Spleen (tissue), 11 donors: ENCODE results near the gene XPNPEP1. TPM values are rescaled to one million over a fixed set of nuclear protein-coding genes. Genes with fewer than 3 reads are reported as not detected.

Experiments used
- DNase-seq: peaks from one replicate; pipeline ENCODE4 v3.0.0-alpha.2; 2020
- H3K27ac ChIP-seq, 8 donors: fragments of 200-600 bp; sonication (generic) in 7 of 8; 1 replicate in 4 of 8; 2 replicates in 4 of 8; pipeline versions ENCODE4 v1.5.0 to v1.8.0; 2016 to 2021; ENCODE audit warnings: inconsistent platforms in 4 of 8, mild to moderate bottlenecking in 4 of 8, moderate library complexity in 1 of 8
- H3K27me3 ChIP-seq, 7 donors: fragments of 200-600 bp; sonication (generic) in 6 of 7; replicated peaks in 1 of 7; 1 replicate in 4 of 7; 2 replicates in 3 of 7; pipeline versions ENCODE4 v1.5.0 to v1.8.0; 2016 to 2021; ENCODE audit warnings: inconsistent platforms in 3 of 7, mild to moderate bottlenecking in 1 of 7
- H3K36me3 ChIP-seq, 6 donors: fragments of 200-600 bp; sonication (generic) in 5 of 6; 1 replicate in 4 of 6; 2 replicates in 2 of 6; pipeline versions ENCODE4 v1.5.0 to v1.8.0; 2016 to 2021; ENCODE audit warnings: inconsistent platforms in 2 of 6
- H3K4me1 ChIP-seq, 6 donors: fragments of 200-600 bp; sonication (generic) in 5 of 6; 1 replicate in 3 of 6; 2 replicates in 3 of 6; pipeline versions ENCODE4 v1.5.0 to v1.8.0; 2016 to 2021; ENCODE audit warnings: inconsistent platforms in 3 of 6
- H3K4me3 ChIP-seq, 8 donors: fragments of 200-600 bp; sonication (generic) in 7 of 8; 1 replicate in 4 of 8; 2 replicates in 4 of 8; pipeline versions ENCODE4 v1.5.0 to v1.8.0; 2016 to 2021; ENCODE audit warnings: inconsistent platforms in 4 of 8, mild to moderate bottlenecking in 4 of 8, moderate library complexity in 2 of 8
- H3K9me3 ChIP-seq, 8 donors: fragments of 200-600 bp; sonication (generic) in 7 of 8; 1 replicate in 4 of 8; 2 replicates in 4 of 8; pipeline versions ENCODE4 v1.5.0 to v1.8.0; 2016 to 2021; ENCODE audit warnings: inconsistent platforms in 4 of 8
- CTCF ChIP-seq, 11 experiments: fragments of 200-600 bp in 7 of 11; fragments of 450-650 bp in 4 of 11; sonication (generic) in 4 of 11; IDR thresholded peaks in 8 of 11; conservative IDR thresholded peaks in 3 of 11; 1 replicate in 7 of 11; 2 replicates in 4 of 11; pipeline versions ENCODE4 v1.4.0 to v1.8.0; 2016 to 2021; ENCODE audit warnings: antibody characterized with exemption in 11 of 11, inconsistent platforms in 4 of 11, mild to moderate bottlenecking in 1 of 11
- POLR2A ChIP-seq, 3 donors: fragments of 450-650 bp; IDR thresholded peaks; one replicate each; pipeline ENCODE4 v1.5.1; 2017; ENCODE audit warnings: antibody characterized with exemption in 3 of 3, mild to moderate bottlenecking in 1 of 3
- POLR2AphosphoS5 ChIP-seq, 3 donors: sonication (generic); formaldehyde crosslinking; IDR thresholded peaks; one replicate each; pipeline ENCODE4 v1.5.1; 2017; ENCODE audit warnings: antibody characterized with exemption in 3 of 3
- WGBS, 5 donors: extraction: QIAGEN DNeasy Blood & Tissue Kit in 3 of 5; methylation state at CpG; one replicate each; pipeline versions ENCODE4 v1.1.5 to v1.1.7; 2013 to 2018; 5-methylcytosine and 5-hydroxymethylcytosine counted together
- intact Hi-C: fragments of 100-400 bp; cut with DNase I; formaldehyde crosslinking; loops from one replicate; pipeline ENCODE4 v1.15.0; 2023; ENCODE audit warnings: low total_unique reads
- polyA plus RNA-seq, 3 donors: library from polyadenylated mRNA; stranded (reverse); fragments of 200-250 nt; gene quantifications; one replicate each; pipeline ENCODE4 v1.2.1, GENCODE V29; 2013
- total RNA-seq, 7 donors: library from RNA; depleted of rRNA in 3 of 7; stranded (reverse); fragments of >200 nt in 3 of 7; fragmentation: NEBNext Ultra II Directional in 4 of 7; extraction: Animal tissue kit (Norgen Biotek cat#: 25700) in 4 of 7; gene quantifications; one replicate each; pipeline versions ENCODE4 v1.1.0 to v1.2.1, GENCODE V29; 2016 to 2021
- donor health status: healthy with polysubstance abuse.
- donor health status: DM: no; HTN: no; CAD: no; lungs with moderate emphysema.
- donor health status: DM: no; HTN: no; CAD: no.
- donor health status: Bipolar disorder and iron deficiency.
- donor health status: healthy.
- donor health status: DM: no; HTN: no; CAD: no.
- donor health status: DM: yes; HTN: yes; CAD: no.

XPNPEP1 gene
- total and polyA plus RNA-seq, 10 donors = 23.1 to 97.1 (median 63.7) TPM

- intact Hi-C loops = no loop called here
- no peak for DNase-seq
- Histone ChIP-seq H3K4me3 (peak overlapping the region in 1 of 8 donors; percentile 16), H3K9me3 (no peaks in the 10 kb centered on the region), H3K4me1 (peaks cover 8 to 46% (median 26%) of the 10 kb centered on the region in 6 donors), H3K27ac (peak overlapping the region; percentile 27 to 83 (median 68)), H3K36me3 (no peaks in the 10 kb centered on the region), H3K27me3 (no peaks in the 10 kb centered on the region)
- WGBS, 5 donors = 43 to 60% (median 49%) methylated on average over 5 of the region's 5 CpGs
- TF ChIP-seq CTCF (IDR thresholded peaks at IDR 0.05 in 8 of 11, conservative IDR thresholded peaks at IDR 0.05 in 3 of 11) (no peak), POLR2A (IDR thresholded peaks at IDR 0.05) (no peak), POLR2AphosphoS5 (IDR thresholded peaks at IDR 0.05) (no peak)
These were observed 11.9 kb upstream of the XPNPEP1 start for GRCh38 chr10:109934958-109935793.

DNA sequence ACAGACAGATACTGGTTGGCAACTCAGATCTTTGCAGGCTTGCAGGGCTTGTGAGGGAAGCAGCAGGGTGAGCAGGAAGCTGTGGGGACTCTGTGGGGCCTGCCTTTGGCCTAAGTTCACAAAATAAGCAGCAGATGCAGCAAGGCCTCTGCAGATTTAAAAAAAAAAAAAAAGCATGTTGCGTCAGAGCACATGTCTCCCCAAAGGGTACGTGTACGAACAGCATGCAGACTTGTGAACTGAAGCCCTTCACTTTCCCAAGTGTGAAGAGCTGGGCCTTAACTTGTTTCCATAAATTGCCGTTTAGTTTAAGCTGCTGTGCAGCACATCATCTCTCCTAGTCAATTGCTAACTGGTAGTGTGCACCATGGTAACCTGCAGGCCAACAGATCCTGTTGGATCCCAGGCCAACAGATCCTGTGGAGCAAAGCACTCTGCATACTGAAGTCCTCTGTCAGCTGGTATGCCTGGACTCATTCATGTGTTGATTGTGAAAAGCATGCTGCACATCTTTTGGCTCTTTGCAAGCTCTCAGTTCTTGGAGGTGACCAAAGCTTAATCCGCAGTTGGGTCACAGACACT lies 10.8 kb upstream of the XPNPEP1 start:
- TF ChIP-seq POLR2AphosphoS5 (IDR thresholded peaks at IDR 0.05) (peak in 1 of 3 donors; percentile 23), CTCF (IDR thresholded peaks at IDR 0.05 in 8 of 11, conservative IDR thresholded peaks at IDR 0.05 in 3 of 11) (no peak)
- H3K4me3 ChIP-seq = no peak overlapping the region
- H3K27ac ChIP-seq = peak overlapping the region in 6 of 8 donors; percentile 27 to 83 (median 72)
- no peaks in the 10 kb centered on the region for H3K27me3 ChIP-seq
- intact Hi-C loops = no loop called here
- H3K4me1 ChIP-seq = peaks cover 8 to 46% (median 26%) of the 10 kb centered on the region in 6 donors
- 48 to 72% (median 55%) methylated on average over 5 of the region's 5 CpGs for WGBS, 5 donors
- no peaks in the 10 kb centered on the region for H3K9me3 ChIP-seq
- H3K36me3 ChIP-seq = no peaks in the 10 kb centered on the region
- no peak for DNase-seq

- no peaks in the 10 kb centered on the region for H3K27me3 ChIP-seq
- no peaks in the 10 kb centered on the region for H3K9me3 ChIP-seq
- no peak overlapping the region for H3K4me3 ChIP-seq
- no peaks in the 10 kb centered on the region for H3K36me3 ChIP-seq
- H3K27ac ChIP-seq = peak overlapping the region in 4 of 8 donors; percentile 6 to 83 (median 67)
- no peak for TF ChIP-seq POLR2A (IDR thresholded peaks at IDR 0.05)
- TF ChIP-seq POLR2AphosphoS5 (IDR thresholded peaks at IDR 0.05) = no peak
- TF ChIP-seq CTCF (IDR thresholded peaks at IDR 0.05 in 8 of 11, conservative IDR thresholded peaks at IDR 0.05 in 3 of 11) = no peak
- H3K4me1 ChIP-seq = peaks cover 8 to 46% (median 26%) of the 10 kb centered on the region in 6 donors
- intact Hi-C loops = no loop called here
- no peak for DNase-seq
- 89 to 97% (median 90%) methylated on average over 3 of the region's 3 CpGs for WGBS, 5 donors
These were observed 9.7 kb upstream of the XPNPEP1 start for GRCh38 chr10:109932968-109933367.

DNA sequence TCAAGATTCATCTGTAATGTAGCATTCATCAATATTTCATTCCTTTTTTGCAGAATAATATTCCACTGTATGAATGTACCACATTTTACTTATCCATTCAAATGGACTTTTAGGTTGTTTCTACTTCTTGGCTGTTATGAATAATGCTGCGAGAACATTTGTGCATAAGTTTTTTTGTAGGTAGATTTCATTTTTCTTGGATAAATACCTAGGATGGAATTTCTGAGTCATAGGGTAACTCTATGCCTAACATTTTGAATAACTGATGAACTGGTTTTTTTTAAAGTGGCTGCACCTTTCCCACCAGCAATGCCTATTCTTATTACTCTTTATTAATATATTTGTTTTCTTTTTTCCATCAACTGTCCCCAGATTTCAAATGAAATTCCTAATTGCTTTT lies 9.1 kb upstream of the XPNPEP1 start:
- Histone ChIP-seq H3K4me1 (peaks cover 8 to 46% (median 26%) of the 10 kb centered on the region in 6 donors), H3K27ac (no peak overlapping the region), H3K27me3 (no peaks in the 10 kb centered on the region), H3K9me3 (no peaks in the 10 kb centered on the region), H3K36me3 (no peaks in the 10 kb centered on the region), H3K4me3 (no peak overlapping the region)
- WGBS, 5 donors = 90 to 98% (median 96%) methylated on average over 1 of the region's 1 CpG
- no peak for TF ChIP-seq POLR2A (IDR thresholded peaks at IDR 0.05)
- TF ChIP-seq POLR2AphosphoS5 (IDR thresholded peaks at IDR 0.05) = no peak
- TF ChIP-seq CTCF (IDR thresholded peaks at IDR 0.05 in 8 of 11, conservative IDR thresholded peaks at IDR 0.05 in 3 of 11) = no peak
- intact Hi-C loops = no loop called here
- no peak for DNase-seq
